ENCODE results near the gene OLFML3.

Gene OLFML3

DNA sequence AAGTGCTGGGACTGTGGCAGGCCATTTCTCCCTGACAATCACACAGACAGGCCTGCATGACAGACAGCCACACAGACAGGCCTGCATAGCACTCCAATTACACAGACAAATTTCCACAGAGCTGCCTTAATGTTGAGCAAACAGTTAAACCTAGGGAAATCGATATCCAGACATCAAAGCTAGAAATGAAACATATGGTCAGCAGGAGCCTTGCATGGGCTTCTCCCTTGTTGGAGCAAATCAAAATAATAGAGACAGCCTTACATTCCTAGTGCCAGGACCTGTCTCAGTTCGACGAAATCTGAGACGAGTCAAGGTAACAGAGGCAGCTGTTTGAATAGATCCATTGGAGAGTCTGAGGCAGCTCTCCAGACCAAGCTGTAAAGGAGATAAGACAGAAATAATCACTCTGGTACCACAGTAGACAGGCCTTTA, 42.4 kb downstream of the OLFML3 start:
- H2AFZ ChIP-seq (ENCODE audit: low read depth, low read length, severe bottlenecking) = no peak overlapping the region
- no peaks in the 10 kb centered on the region for H3K36me3 ChIP-seq (ENCODE audit: low read length)

DNA sequence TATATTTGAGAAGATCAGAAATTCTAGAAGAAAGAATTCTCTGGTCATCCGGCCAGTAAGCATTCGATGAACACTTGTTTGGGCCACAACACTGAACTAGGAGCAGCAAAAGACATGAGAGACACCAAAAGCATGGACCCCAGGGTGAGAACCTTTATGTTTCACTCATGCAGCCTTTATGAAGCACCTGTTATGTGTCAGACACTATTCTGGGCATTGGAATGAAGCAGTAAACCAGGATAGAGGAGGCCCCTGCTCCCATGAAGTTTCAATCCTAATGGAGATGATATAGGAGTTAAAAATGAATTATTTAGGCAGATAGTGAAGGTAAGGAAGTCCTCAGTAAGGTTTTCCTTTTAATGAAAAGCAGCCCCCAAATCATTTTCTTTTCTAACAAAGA, 43.6 kb downstream of the OLFML3 start:
- H3K79me2 ChIP-seq (ENCODE audit: insufficient read depth, low read length) = no peaks in the 10 kb centered on the region
- H4K20me1 ChIP-seq (ENCODE audit: low read depth, low read length) = no peaks in the 10 kb centered on the region
- H3K9me2 ChIP-seq (replicated peaks; ENCODE audit: insufficient read depth, low read length) = no peaks in the 10 kb centered on the region
- H3K4me2 ChIP-seq (ENCODE audit: low read depth, low read length, poor library complexity, severe bottlenecking) = no peak overlapping the region
- no peaks in the 10 kb centered on the region for H3F3A ChIP-seq (ENCODE audit: insufficient read depth)
- no peaks in the 10 kb centered on the region for H3K27me3 ChIP-seq (ENCODE audit: low read length)
- H2AFZ ChIP-seq (ENCODE audit: low read depth, low read length, severe bottlenecking) = no peak overlapping the region
- H3K36me3 ChIP-seq (ENCODE audit: low read length) = no peaks in the 10 kb centered on the region
- no peak overlapping the region for H3K9ac ChIP-seq (ENCODE audit: low read length)
- 0 out of 2 replicates have a peak, but pooled peaks cover 4% of the 10 kb centered on the region for H3K9me3 ChIP-seq (ENCODE audit: insufficient read depth, low read length)
- no peak overlapping the region for H3K27ac ChIP-seq (ENCODE audit: low read depth, low read length)
- H3K4me3 ChIP-seq (ENCODE audit: insufficient read depth, low read length, poor library complexity, severe bottlenecking) = no peak overlapping the region
- TF ChIP-seq, protein P1, sequence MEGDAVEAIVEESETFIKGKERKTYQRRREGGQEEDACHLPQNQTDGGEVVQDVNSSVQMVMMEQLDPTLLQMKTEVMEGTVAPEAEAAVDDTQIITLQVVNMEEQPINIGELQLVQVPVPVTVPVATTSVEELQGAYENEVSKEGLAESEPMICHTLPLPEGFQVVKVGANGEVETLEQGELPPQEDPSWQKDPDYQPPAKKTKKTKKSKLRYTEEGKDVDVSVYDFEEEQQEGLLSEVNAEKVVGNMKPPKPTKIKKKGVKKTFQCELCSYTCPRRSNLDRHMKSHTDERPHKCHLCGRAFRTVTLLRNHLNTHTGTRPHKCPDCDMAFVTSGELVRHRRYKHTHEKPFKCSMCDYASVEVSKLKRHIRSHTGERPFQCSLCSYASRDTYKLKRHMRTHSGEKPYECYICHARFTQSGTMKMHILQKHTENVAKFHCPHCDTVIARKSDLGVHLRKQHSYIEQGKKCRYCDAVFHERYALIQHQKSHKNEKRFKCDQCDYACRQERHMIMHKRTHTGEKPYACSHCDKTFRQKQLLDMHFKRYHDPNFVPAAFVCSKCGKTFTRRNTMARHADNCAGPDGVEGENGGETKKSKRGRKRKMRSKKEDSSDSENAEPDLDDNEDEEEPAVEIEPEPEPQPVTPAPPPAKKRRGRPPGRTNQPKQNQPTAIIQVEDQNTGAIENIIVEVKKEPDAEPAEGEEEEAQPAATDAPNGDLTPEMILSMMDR (IDR thresholded peaks at IDR 0.05; ENCODE audit: insufficient read depth, low read length, poor library complexity, severe bottlenecking) = no peak
- no peak for TF ChIP-seq EZH2phosphoT487 (conservative IDR thresholded peaks at IDR 0.05; ENCODE audit: low read length)

More for the DNA sequence above, 42.4 kb downstream of the OLFML3 start:
- no peak overlapping the region for H3K4me2 ChIP-seq (ENCODE audit: low read depth, low read length, poor library complexity, severe bottlenecking)
- no peaks in the 10 kb centered on the region for H3K9me2 ChIP-seq (replicated peaks; ENCODE audit: insufficient read depth, low read length)
- H4K20me1 ChIP-seq (ENCODE audit: low read depth, low read length) = no peaks in the 10 kb centered on the region
- no peak overlapping the region for H3K4me3 ChIP-seq (ENCODE audit: insufficient read depth, low read length, poor library complexity, severe bottlenecking)
- H3K27ac ChIP-seq (ENCODE audit: low read depth, low read length) = no peak overlapping the region
- H3K79me2 ChIP-seq (ENCODE audit: insufficient read depth, low read length) = no peaks in the 10 kb centered on the region
- H3K27me3 ChIP-seq (ENCODE audit: low read length) = no peaks in the 10 kb centered on the region
- H3K9ac ChIP-seq (ENCODE audit: low read length) = no peak overlapping the region
- H3K9me3 ChIP-seq (ENCODE audit: insufficient read depth, low read length) = 0 out of 2 replicates have a peak, but pooled peaks cover 4% of the 10 kb centered on the region
- no peak for TF ChIP-seq EZH2phosphoT487 (conservative IDR thresholded peaks at IDR 0.05; ENCODE audit: low read length)
- TF ChIP-seq, protein P1 (IDR thresholded peaks at IDR 0.05; ENCODE audit: insufficient read depth, low read length, poor library complexity, severe bottlenecking) = no peak
- no peaks in the 10 kb centered on the region for H3F3A ChIP-seq (ENCODE audit: insufficient read depth)

DNA sequence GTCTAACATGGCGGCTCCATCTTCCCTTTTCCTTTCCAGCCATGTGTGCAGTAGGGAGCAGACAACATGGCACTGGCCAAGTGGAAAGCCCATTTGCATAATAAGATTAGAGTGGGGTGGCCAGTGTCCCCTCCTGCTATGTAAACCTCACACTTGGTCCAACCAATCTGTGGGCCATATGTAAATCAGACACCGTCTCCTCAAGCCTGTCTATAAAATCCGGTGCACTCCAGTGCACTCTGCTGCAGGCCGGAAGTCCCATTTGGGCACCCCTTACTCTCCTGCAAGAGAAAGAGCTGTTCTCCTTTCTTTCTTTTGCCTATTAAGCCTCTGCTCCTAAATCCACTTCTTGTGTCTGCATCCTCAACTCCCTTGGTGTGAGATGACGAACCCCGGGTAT, 44.1 kb downstream of the OLFML3 start:
- Histone ChIP-seq H3K9me2 (replicated peaks; ENCODE audit: insufficient read depth, low read length) (no peaks in the 10 kb centered on the region), H3K79me2 (ENCODE audit: insufficient read depth, low read length) (no peaks in the 10 kb centered on the region), H4K20me1 (ENCODE audit: low read depth, low read length) (no peaks in the 10 kb centered on the region), H3K36me3 (ENCODE audit: low read length) (no peaks in the 10 kb centered on the region), H2AFZ (ENCODE audit: low read depth, low read length, severe bottlenecking) (no peak overlapping the region), H3K9me3 (ENCODE audit: insufficient read depth, low read length) (0 out of 2 replicates have a peak, but pooled peaks cover 4% of the 10 kb centered on the region), H3K9ac (ENCODE audit: low read length) (no peak overlapping the region), H3K27me3 (ENCODE audit: low read length) (no peaks in the 10 kb centered on the region), H3K4me2 (ENCODE audit: low read depth, low read length, poor library complexity, severe bottlenecking) (no peak overlapping the region), H3F3A (ENCODE audit: insufficient read depth) (no peaks in the 10 kb centered on the region), H3K4me3 (ENCODE audit: insufficient read depth, low read length, poor library complexity, severe bottlenecking) (no peak overlapping the region), H3K27ac (ENCODE audit: low read depth, low read length) (no peak overlapping the region)
- TF ChIP-seq EZH2phosphoT487 (conservative IDR thresholded peaks at IDR 0.05; ENCODE audit: low read length) = no peak
- TF ChIP-seq, protein P1 (IDR thresholded peaks at IDR 0.05; ENCODE audit: insufficient read depth, low read length, poor library complexity, severe bottlenecking) = no peak
